HepG2 (cell line): ENCODE measurements around the gene TXNIP. TPM values are rescaled to one million over a fixed set of nuclear protein-coding genes. Genes with fewer than 3 reads are reported as not detected.

Source experiments
- CBFB ChIP-seq: sonication (generic); formaldehyde crosslinking; IDR thresholded peaks from 2 replicates; pipeline ENCODE4 v1.4.0; 2020; ENCODE audit warnings: missing genetic modification reagents
- EP300 ChIP-seq, 3 experiments: sonication (generic) in 1 of 3; formaldehyde crosslinking in 1 of 3; IDR thresholded peaks; 2 replicates each; pipeline versions ENCODE4 v1.5.1 to v1.6.1; 2011 to 2020; ENCODE audit warnings: low read depth in 2 of 3, low read length in 2 of 3, borderline replicate concordance in 1 of 3, improper control_type of control experiment in 1 of 3, mild to moderate bottlenecking in 1 of 3, missing genetic modification reagents in 1 of 3, moderate library complexity in 1 of 3
- HDAC1 ChIP-seq: sonication (generic); formaldehyde crosslinking; IDR thresholded peaks from 2 replicates; pipeline ENCODE4 v1.5.1; 2020; ENCODE audit warnings: mild to moderate bottlenecking, missing genetic modification reagents
- JARID2 ChIP-seq: sonication (generic); formaldehyde crosslinking; IDR thresholded peaks from 2 replicates; pipeline ENCODE4 v1.8.1; 2023; ENCODE audit warnings: missing genetic modification reagents, inconsistent platforms; ENCODE audit not compliant: insufficient replicate concordance
- PAF1 ChIP-seq: IDR thresholded peaks from 2 replicates; pipeline ENCODE4 v1.6.1; 2016; ENCODE audit warnings: missing genetic modification reagents, missing compliant biosample characterization
- SRF ChIP-seq: IDR thresholded peaks from 2 replicates; pipeline ENCODE4 v1.6.1; 2011; ENCODE audit warnings: mild to moderate bottlenecking, low read depth, low read length, moderate library complexity
- ZEB1 ChIP-seq: IDR thresholded peaks from 2 replicates; pipeline ENCODE4 v1.6.1; 2012; ENCODE audit warnings: mild to moderate bottlenecking, low read depth, inconsistent platforms; ENCODE audit not compliant: insufficient replicate concordance
- ZNF160 ChIP-seq: sonication (generic); formaldehyde crosslinking; IDR thresholded peaks from 2 replicates; pipeline ENCODE4 v1.8.0; 2022; ENCODE audit warnings: mild to moderate bottlenecking, inconsistent platforms, missing genetic modification reagents
- ZNF816 ChIP-seq: sonication (generic); formaldehyde crosslinking; IDR thresholded peaks from 2 replicates; pipeline ENCODE4 v1.8.0; 2022; ENCODE audit warnings: missing genetic modification reagents, mild to moderate bottlenecking, borderline replicate concordance
- polyA plus RNA-seq, 8 experiments: library from polyadenylated mRNA; depleted of rRNA in 3 of 8; stranded (reverse) in 7 of 8; unstranded in 1 of 8; fragments of >200 nt; fragmentation: Illumina TruSeq in 4 of 8; extraction: Trizol in 4 of 8; gene quantifications; 2 replicates each; pipeline versions ENCODE4 v1.2.1 to v1.2.3, GENCODE V29; 2011 to 2016; ENCODE audit warnings: low read depth in 4 of 8, missing spikeins in 1 of 8, mixed read lengths in 1 of 8; ENCODE audit not compliant: insufficient read depth in 1 of 8
- total RNA-seq, 5 experiments: library from RNA; depleted of rRNA; stranded (reverse); fragments of >200 nt; fragmentation: Illumina TruSeq; extraction: Trizol; gene quantifications; 2 replicates each; pipeline ENCODE4 v1.2.3, GENCODE V29; 2016; ENCODE audit warnings: low read depth in 1 of 5
- TF ChIP-seq, protein P1 (sequence below): sonication (generic); formaldehyde crosslinking; IDR thresholded peaks from 2 replicates; pipeline ENCODE4 v1.4.0; 2020; ENCODE audit warnings: mild to moderate bottlenecking, missing genetic modification reagents
- TF ChIP-seq, protein P2 (sequence below): sonication (generic); formaldehyde crosslinking; IDR thresholded peaks from 2 replicates; pipeline ENCODE4 v1.4.0; 2020; ENCODE audit warnings: missing genetic modification reagents
- TF ChIP-seq, protein P3 (sequence below): sonication (generic); formaldehyde crosslinking; IDR thresholded peaks from 2 replicates; pipeline ENCODE4 v1.5.0; 2020; ENCODE audit warnings: mild to moderate bottlenecking, missing genetic modification reagents, moderate library complexity
- TF ChIP-seq, protein P4 (sequence below): sonication (generic); formaldehyde crosslinking; IDR thresholded peaks from 2 replicates; pipeline ENCODE4 v1.4.0; 2020; ENCODE audit warnings: missing genetic modification reagents

The TXNIP gene
- total and polyA plus RNA-seq, 2 of the 13 experiments (the other 11 are each of a cell fraction or from before 2014, with no cell fraction given): 24.4 to 237 TPM

DNA sequence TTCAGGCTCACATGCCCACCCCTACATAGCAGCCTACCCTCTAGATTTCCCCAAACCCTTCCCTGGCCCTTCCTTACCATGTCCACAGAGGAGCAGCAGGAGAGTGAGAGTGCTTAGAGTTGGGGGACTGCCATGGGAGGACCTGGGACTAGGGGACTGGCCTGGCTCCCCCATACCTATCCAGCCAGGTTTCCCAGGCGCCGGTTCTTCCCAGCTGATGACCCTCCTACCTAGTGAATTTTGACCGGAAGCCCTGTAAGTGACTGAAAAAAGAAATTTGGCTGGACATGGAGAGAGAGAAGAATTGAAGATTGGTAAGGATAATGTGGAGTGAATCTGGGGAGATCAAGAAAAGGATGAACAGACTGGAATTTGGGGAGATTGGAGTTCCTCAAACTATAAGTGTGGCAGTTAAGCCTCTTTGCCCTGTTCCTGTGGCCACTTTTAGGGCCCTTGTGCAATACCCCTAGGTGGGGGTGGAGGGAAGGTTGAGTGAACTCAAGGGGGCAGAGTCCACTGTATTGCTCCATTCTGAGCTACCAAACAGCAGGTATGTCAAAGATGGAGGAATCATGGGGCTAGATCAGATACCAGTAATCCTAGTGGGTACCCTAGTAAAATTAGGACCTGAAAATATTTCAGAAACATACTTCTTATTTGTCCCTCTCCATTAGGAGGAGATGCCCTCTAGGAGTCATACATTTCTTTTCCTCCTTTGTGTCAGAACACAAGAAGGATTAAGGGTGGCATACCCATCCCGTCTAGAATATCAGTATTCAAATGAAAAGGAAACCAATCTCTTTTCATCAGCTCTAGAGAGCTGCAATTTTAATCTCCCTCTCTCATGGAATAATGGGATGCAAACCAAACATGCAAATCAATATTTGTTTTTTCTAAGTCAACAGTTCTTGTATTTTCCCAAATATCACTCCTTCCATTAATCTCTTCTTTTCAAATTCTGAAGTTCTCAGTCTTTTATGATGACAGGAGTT, 24.0 kb upstream of the TXNIP start (continued):
- TF ChIP-seq, protein P1, sequence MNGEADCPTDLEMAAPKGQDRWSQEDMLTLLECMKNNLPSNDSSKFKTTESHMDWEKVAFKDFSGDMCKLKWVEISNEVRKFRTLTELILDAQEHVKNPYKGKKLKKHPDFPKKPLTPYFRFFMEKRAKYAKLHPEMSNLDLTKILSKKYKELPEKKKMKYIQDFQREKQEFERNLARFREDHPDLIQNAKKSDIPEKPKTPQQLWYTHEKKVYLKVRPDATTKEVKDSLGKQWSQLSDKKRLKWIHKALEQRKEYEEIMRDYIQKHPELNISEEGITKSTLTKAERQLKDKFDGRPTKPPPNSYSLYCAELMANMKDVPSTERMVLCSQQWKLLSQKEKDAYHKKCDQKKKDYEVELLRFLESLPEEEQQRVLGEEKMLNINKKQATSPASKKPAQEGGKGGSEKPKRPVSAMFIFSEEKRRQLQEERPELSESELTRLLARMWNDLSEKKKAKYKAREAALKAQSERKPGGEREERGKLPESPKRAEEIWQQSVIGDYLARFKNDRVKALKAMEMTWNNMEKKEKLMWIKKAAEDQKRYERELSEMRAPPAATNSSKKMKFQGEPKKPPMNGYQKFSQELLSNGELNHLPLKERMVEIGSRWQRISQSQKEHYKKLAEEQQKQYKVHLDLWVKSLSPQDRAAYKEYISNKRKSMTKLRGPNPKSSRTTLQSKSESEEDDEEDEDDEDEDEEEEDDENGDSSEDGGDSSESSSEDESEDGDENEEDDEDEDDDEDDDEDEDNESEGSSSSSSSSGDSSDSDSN (CRISPR knock-in tag): no peak
- TF ChIP-seq SRF (no peak), ZEB1 (peak; percentile 60), CBFB (CRISPR knock-in tag) (no peak), HDAC1 (peak; percentile 42; the same call in 1 of the 2 replicates), ZNF160 (CRISPR knock-in tag) (no peak), PAF1 (CRISPR knock-in tag) (no peak), ZNF816 (no peak), JARID2 (CRISPR knock-in tag) (no peak), EP300 (IDR thresholded peaks at IDR 0.05; ENCODE audit: low read depth in 2 of 2, low read length in 2 of 2) (peak in 1 of 2 experiments; percentile 75; a peak in 1 of 4 replicates), EP300 (CRISPR knock-in tag; IDR thresholded peaks at IDR 0.05; ENCODE audit: borderline replicate concordance) (no peak)
- TF ChIP-seq, protein P2, sequence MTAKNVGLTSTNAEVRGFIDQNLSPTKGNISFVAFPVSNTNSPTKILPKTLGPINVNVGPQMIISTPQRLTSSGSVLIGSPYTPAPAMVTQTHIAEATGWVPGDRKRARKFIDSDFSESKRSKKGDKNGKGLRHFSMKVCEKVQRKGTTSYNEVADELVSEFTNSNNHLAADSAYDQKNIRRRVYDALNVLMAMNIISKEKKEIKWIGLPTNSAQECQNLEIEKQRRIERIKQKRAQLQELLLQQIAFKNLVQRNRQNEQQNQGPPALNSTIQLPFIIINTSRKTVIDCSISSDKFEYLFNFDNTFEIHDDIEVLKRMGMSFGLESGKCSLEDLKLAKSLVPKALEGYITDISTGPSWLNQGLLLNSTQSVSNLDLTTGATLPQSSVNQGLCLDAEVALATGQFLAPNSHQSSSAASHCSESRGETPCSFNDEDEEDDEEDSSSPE: no peak
- TF ChIP-seq, protein P3, sequence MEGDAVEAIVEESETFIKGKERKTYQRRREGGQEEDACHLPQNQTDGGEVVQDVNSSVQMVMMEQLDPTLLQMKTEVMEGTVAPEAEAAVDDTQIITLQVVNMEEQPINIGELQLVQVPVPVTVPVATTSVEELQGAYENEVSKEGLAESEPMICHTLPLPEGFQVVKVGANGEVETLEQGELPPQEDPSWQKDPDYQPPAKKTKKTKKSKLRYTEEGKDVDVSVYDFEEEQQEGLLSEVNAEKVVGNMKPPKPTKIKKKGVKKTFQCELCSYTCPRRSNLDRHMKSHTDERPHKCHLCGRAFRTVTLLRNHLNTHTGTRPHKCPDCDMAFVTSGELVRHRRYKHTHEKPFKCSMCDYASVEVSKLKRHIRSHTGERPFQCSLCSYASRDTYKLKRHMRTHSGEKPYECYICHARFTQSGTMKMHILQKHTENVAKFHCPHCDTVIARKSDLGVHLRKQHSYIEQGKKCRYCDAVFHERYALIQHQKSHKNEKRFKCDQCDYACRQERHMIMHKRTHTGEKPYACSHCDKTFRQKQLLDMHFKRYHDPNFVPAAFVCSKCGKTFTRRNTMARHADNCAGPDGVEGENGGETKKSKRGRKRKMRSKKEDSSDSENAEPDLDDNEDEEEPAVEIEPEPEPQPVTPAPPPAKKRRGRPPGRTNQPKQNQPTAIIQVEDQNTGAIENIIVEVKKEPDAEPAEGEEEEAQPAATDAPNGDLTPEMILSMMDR (CRISPR knock-in tag): peak; percentile 40
- TF ChIP-seq, protein P4, sequence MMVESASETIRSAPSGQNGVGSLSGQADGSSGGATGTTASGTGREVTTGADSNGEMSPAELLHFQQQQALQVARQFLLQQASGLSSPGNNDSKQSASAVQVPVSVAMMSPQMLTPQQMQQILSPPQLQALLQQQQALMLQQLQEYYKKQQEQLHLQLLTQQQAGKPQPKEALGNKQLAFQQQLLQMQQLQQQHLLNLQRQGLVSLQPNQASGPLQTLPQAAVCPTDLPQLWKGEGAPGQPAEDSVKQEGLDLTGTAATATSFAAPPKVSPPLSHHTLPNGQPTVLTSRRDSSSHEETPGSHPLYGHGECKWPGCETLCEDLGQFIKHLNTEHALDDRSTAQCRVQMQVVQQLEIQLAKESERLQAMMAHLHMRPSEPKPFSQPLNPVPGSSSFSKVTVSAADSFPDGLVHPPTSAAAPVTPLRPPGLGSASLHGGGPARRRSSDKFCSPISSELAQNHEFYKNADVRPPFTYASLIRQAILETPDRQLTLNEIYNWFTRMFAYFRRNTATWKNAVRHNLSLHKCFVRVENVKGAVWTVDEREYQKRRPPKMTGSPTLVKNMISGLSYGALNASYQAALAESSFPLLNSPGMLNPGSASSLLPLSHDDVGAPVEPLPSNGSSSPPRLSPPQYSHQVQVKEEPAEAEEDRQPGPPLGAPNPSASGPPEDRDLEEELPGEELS (CRISPR knock-in tag): 0 out of 2 replicates have a peak, but pooled peaks have one; percentile 22
